Vagina (tissue), 2 donors: ENCODE results near the gene BMPR1A. TPM values are rescaled to one million over a fixed set of nuclear protein-coding genes. Genes with fewer than 3 reads are reported as not detected.

Experiments
- DNase-seq, 2 donors: peaks; one replicate each; pipeline ENCODE4 v3.0.0-alpha.2; 2017; ENCODE audit errors: extremely low spot score in 2 of 2
- H3K27ac ChIP-seq: fragments of 200-600 bp; sonication (generic); one replicate; pipeline ENCODE4 v1.5.1; 2019
- H3K27me3 ChIP-seq: fragments of 200-600 bp; sonication (generic); one replicate; pipeline ENCODE4 v1.5.1; 2019
- H3K36me3 ChIP-seq, 2 donors: fragments of 200-600 bp; sonication (generic); one replicate each; pipeline ENCODE4 v1.5.1; 2017 to 2019
- H3K4me1 ChIP-seq: fragments of 200-600 bp; sonication (generic); one replicate; pipeline ENCODE4 v1.5.1; 2019
- H3K4me3 ChIP-seq, 2 donors: fragments of 200-600 bp; sonication (generic); 1 replicate in 1 of 2; 2 replicates in 1 of 2; pipeline ENCODE4 v1.5.1; 2016 to 2019
- H3K9me3 ChIP-seq: fragments of 200-600 bp; sonication (generic); one replicate; pipeline ENCODE4 v1.5.1; 2019
- POLR2A ChIP-seq, 2 donors: fragments of 450-650 bp; IDR thresholded peaks; one replicate each; pipeline ENCODE4 v1.6.1; 2017; ENCODE audit warnings: antibody characterized with exemption in 2 of 2, mild to moderate bottlenecking in 2 of 2, moderate library complexity in 2 of 2
- POLR2AphosphoS5 ChIP-seq, 2 donors: sonication (generic); formaldehyde crosslinking; IDR thresholded peaks; one replicate each; pipeline ENCODE4 v1.9.0; 2017; ENCODE audit warnings: antibody characterized with exemption in 2 of 2, mild to moderate bottlenecking in 2 of 2, low read depth in 1 of 2; ENCODE audit not compliant: insufficient read depth in 1 of 2
- intact Hi-C: fragments of 100-400 bp; cut with DNase I; formaldehyde crosslinking; loops from one replicate; pipeline ENCODE4 v1.15.1; 2023
- total RNA-seq: library from RNA; depleted of rRNA; stranded (reverse); fragments of >200 nt; gene quantifications from one replicate; pipeline ENCODE4 v1.2.3, GENCODE V29; 2016
- TF ChIP-seq, protein P1 (sequence below), 3 experiments: fragments of 450-650 bp in 2 of 3; fragments of 200-600 bp in 1 of 3; sonication (generic) in 1 of 3; IDR thresholded peaks; one replicate each; pipeline ENCODE4 v1.5.1; 2017 to 2019; ENCODE audit warnings: antibody characterized with exemption in 3 of 3, mild to moderate bottlenecking in 2 of 3, moderate library complexity in 2 of 3

Gene BMPR1A
- total RNA-seq, 1 donor from 2014 or later = 33.1 TPM

DNA sequence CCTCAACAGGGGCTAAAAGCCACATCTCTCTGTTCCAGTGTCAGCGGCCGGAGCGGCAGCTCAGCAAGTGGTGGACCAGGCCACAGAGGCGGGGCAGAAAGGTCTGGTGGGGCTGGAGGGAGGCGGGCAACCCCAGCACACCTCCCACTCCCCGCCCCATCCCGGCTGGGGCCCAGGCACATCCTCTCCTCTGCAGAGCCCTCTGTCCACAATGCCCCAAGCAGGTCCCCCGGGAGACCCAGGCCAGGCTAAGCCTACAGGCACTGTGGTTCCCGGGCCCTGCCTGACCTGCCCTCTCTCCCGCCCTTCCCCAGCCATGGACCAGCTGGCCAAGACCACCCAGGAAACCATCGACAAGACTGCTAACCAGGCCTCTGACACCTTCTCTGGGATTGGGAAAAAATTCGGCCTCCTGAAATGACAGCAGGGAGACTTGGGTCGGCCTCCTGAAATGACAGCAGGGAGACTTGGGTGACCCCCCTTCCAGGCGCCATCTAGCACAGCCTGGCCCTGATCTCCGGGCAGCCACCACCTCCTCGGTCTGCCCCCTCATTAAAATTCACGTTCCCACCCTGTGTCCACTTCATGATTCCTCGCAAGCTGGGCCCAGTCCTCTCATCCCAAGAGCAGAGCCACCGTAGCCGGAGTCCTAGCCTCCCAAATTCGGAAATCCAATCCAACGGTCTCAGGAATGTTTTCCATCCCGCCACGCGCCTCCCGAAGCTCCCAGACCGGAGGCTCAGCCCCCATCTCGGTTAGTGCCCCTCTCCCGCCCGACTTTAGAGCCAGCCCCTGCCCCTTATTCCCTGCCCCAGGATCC lies 214.0 kb downstream of the BMPR1A start:
- Histone ChIP-seq H3K4me1 (peaks cover 66% of the 10 kb centered on the region), H3K27me3 (no peaks in the 10 kb centered on the region), H3K36me3 (no peaks in the 10 kb centered on the region), H3K27ac (peak overlapping the region; percentile 99), H3K4me3 (peak overlapping the region; percentile 76 to 92), H3K9me3 (no peaks in the 10 kb centered on the region)
- TF ChIP-seq POLR2AphosphoS5 (IDR thresholded peaks at IDR 0.05; ENCODE audit: insufficient read depth in 1 of 2, low read depth in 1 of 2) (peak; percentile 63 to 97), POLR2A (IDR thresholded peaks at IDR 0.05) (peak in 1 of 2 donors; percentile 86)
- TF ChIP-seq, protein P1, sequence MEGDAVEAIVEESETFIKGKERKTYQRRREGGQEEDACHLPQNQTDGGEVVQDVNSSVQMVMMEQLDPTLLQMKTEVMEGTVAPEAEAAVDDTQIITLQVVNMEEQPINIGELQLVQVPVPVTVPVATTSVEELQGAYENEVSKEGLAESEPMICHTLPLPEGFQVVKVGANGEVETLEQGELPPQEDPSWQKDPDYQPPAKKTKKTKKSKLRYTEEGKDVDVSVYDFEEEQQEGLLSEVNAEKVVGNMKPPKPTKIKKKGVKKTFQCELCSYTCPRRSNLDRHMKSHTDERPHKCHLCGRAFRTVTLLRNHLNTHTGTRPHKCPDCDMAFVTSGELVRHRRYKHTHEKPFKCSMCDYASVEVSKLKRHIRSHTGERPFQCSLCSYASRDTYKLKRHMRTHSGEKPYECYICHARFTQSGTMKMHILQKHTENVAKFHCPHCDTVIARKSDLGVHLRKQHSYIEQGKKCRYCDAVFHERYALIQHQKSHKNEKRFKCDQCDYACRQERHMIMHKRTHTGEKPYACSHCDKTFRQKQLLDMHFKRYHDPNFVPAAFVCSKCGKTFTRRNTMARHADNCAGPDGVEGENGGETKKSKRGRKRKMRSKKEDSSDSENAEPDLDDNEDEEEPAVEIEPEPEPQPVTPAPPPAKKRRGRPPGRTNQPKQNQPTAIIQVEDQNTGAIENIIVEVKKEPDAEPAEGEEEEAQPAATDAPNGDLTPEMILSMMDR (IDR thresholded peaks at IDR 0.05) = no peak
- DNase-seq = peak; percentile 96 to 97
- intact Hi-C loops = loop anchor here (5.0 kb wide), 1 partner anchor 122 kb away; the partner anchor contains the start of gene GLUD1

DNA sequence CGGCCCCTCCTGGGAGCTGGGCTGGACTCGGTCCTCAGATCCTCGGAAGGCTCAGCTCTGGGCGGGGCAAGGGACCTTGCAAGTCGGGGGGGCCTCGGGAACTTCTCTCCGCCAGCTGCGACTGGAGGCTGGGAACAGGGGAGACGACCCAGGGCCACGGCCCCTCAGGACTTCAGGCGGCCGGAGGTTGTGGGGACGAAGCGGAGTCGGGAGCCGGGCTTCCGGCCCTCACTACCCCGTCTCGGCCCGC lies 214.5 kb downstream of the BMPR1A start:
- Histone ChIP-seq H3K27ac (peak overlapping the region; percentile 99), H3K4me1 (peaks cover 61% of the 10 kb centered on the region), H3K36me3 (no peaks in the 10 kb centered on the region), H3K4me3 (peak overlapping the region; percentile 76 to 92), H3K27me3 (no peaks in the 10 kb centered on the region), H3K9me3 (no peaks in the 10 kb centered on the region)
- DNase-seq = no peak
- TF ChIP-seq POLR2A (IDR thresholded peaks at IDR 0.05) = peak in 1 of 2 donors; percentile 100
- peak in 1 of 2 donors; percentile 100 for TF ChIP-seq POLR2AphosphoS5 (IDR thresholded peaks at IDR 0.05; ENCODE audit: insufficient read depth in 1 of 2, low read depth in 1 of 2)
- TF ChIP-seq, protein P1 (IDR thresholded peaks at IDR 0.05) = no peak
- intact Hi-C loops = loop anchor here (5.0 kb wide), 1 partner anchor 121 kb away; the partner anchor contains the start of gene GLUD1

DNA sequence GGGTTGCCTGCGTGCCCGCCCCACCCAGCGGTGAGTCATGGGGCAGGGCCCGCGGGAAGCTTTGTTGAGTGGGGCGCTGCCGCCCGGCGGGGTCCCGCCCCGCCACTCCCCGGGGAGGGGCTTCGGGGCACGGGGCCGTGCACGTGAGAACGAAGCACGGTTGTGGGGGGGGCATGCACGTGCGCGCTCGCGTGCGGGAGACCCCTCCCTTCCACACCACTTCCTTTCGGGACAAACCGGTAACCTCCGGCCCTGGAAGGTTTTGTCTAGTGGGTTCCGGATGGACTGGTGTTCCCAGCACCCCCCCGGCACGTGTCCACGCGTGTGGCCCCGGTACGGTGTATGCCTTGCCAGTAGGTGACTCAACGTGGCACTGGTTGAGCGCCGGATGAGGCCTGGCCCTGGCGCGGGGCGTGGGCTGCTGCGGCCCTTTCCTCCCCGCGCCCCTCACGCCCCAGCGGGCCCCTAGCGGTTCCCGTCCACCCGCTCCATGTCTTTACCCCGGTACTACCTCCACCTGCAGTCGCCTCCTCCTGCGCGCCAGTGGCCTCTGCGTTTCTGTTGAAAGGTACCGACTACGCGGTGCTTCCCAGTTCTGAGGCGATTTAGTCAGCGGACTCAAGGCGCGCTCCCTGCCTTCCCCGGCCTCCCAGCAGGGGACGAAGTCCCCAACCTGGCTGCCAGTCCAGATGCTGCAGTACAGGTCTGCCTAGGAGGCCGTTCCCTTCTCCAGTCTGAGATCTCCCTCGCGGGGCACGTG lies 215.0 kb downstream of the BMPR1A start:
- intact Hi-C loops = loop anchor here (5.0 kb wide), 1 partner anchor 121 kb away; the partner anchor contains the start of gene GLUD1
- H3K36me3 ChIP-seq = no peaks in the 10 kb centered on the region
- peak overlapping the region; percentile 99 for H3K27ac ChIP-seq
- H3K4me3 ChIP-seq = peak overlapping the region; percentile 76 to 92
- H3K4me1 ChIP-seq = peaks cover 56% of the 10 kb centered on the region
- H3K27me3 ChIP-seq = no peaks in the 10 kb centered on the region
- no peaks in the 10 kb centered on the region for H3K9me3 ChIP-seq
- DNase-seq = peak; percentile 96 to 98
- TF ChIP-seq POLR2A (IDR thresholded peaks at IDR 0.05) = peak; percentile 3 to 84
- TF ChIP-seq, protein P1 (IDR thresholded peaks at IDR 0.05) = no peak
- TF ChIP-seq POLR2AphosphoS5 (IDR thresholded peaks at IDR 0.05; ENCODE audit: insufficient read depth in 1 of 2, low read depth in 1 of 2) = peak; percentile 80 to 93

DNA sequence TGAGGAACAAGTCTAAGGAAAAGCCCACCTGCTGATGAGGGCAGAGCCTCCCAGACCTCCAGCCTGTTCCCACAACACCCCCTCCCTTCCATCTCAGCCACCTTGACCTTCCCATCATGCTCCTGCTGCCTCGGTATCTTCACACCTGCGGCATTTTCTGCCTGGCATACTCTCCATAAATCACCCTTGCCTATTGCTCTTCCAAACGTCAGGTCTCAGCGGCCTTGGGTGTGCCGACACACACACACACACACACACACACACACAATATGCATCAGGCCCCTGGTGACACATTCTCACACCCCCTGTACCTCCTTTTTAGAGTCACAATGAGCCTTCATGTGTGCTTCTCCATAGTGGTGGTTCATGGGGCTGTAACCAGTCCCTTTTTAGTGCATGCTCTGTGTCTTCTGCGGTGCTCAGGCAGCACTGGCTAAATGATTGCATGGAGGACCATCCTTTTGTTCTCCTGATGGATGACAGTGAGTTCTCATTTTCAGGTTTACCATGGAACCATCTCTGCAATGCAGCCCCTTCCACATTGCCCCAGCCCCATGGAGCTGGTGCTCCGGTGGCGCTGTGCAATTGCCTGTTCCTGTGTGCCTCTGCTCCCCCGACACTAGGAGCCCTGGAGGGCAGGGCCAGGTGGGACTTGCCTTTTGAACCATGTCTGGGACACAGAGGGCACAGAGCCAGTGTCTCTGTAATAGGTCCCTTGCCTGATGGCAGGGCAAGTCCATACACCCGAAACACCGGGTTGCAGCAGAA lies 216.4 kb downstream of the BMPR1A start:
- peak overlapping the region; percentile 99 for H3K27ac ChIP-seq
- no peaks in the 10 kb centered on the region for H3K27me3 ChIP-seq
- no peaks in the 10 kb centered on the region for H3K9me3 ChIP-seq
- DNase-seq = peak; percentile 88
- no peak for TF ChIP-seq POLR2AphosphoS5 (IDR thresholded peaks at IDR 0.05; ENCODE audit: insufficient read depth in 1 of 2, low read depth in 1 of 2)
- TF ChIP-seq, protein P1 (IDR thresholded peaks at IDR 0.05) = no peak
- no peak for TF ChIP-seq POLR2A (IDR thresholded peaks at IDR 0.05)
- peaks cover 42% of the 10 kb centered on the region for H3K4me1 ChIP-seq
- no peaks in the 10 kb centered on the region for H3K36me3 ChIP-seq
- no peak overlapping the region for H3K4me3 ChIP-seq
- intact Hi-C loops = loop anchor here (5.0 kb wide), 1 partner anchor 120 kb away; the partner anchor contains the start of gene GLUD1
